Aorta (tissue), 5 donors: ENCODE measurements around the gene TEX2. TPM values are rescaled to one million over a fixed set of nuclear protein-coding genes. Genes with fewer than 3 reads are reported as not detected.

Experiments
- ATAC-seq: fragments of 200-7000 bp; cut with Tn5 transposase; one replicate; pipeline ENCODE4 v1.9.1; 2022; ENCODE audit warnings: moderate library complexity; ENCODE audit not compliant: low FRiP score
- DNase-seq, 2 donors: peaks; one replicate each; pipeline ENCODE4 v3.0.0-alpha.2; 2020
- H3K27ac ChIP-seq, 2 donors: one replicate each; pipeline ENCODE4 v1.5.1; 2013; ENCODE audit warnings: low read length in 2 of 2, mild to moderate bottlenecking in 2 of 2, moderate library complexity in 2 of 2, control low read depth in 1 of 2, inconsistent platforms in 1 of 2, low read depth in 1 of 2
- H3K27me3 ChIP-seq, 2 donors: one replicate each; pipeline ENCODE4 v1.6.1; 2013; ENCODE audit warnings: control low read depth in 1 of 2, low read length in 1 of 2, mild to moderate bottlenecking in 1 of 2, moderate library complexity in 1 of 2; ENCODE audit not compliant: insufficient read depth in 2 of 2, control insufficient read depth in 1 of 2
- H3K36me3 ChIP-seq, 2 donors: one replicate each; pipeline ENCODE4 v1.6.1; 2013; ENCODE audit warnings: control low read depth in 1 of 2, low read length in 1 of 2, mild to moderate bottlenecking in 1 of 2; ENCODE audit not compliant: insufficient read depth in 2 of 2, control insufficient read depth in 1 of 2
- H3K4me1 ChIP-seq, 2 donors: one replicate each; pipeline ENCODE4 v1.6.1; 2013; ENCODE audit warnings: low read length in 2 of 2, control low read depth in 1 of 2, mild to moderate bottlenecking in 1 of 2, moderate library complexity in 1 of 2; ENCODE audit not compliant: insufficient read depth in 2 of 2, control insufficient read depth in 1 of 2
- H3K4me3 ChIP-seq, 2 donors: one replicate each; pipeline ENCODE4 v1.5.1; 2013; ENCODE audit warnings: low read length in 2 of 2, control low read depth in 1 of 2, mild to moderate bottlenecking in 1 of 2
- H3K9me3 ChIP-seq: one replicate; pipeline ENCODE4 v1.6.1; 2013; ENCODE audit warnings: mild to moderate bottlenecking, low read length; ENCODE audit not compliant: control insufficient read depth
- WGBS, 2 donors: extraction: QIAGEN DNeasy Blood & Tissue Kit; methylation state at CpG; one replicate each; pipeline ENCODE4 v1.1.7; 2013; 5-methylcytosine and 5-hydroxymethylcytosine counted together
- intact Hi-C, 2 donors: fragments of 100-400 bp; cut with DNase I; formaldehyde crosslinking; loops; one replicate each; pipeline versions ENCODE4 v1.14.2 to v1.15.0; 2022
- polyA plus RNA-seq, 2 donors: library from polyadenylated mRNA; stranded (reverse); fragments of 200-250 nt; gene quantifications; one replicate each; pipeline ENCODE4 v1.2.3, GENCODE V29; 2013
- total RNA-seq, 2 donors: library from RNA; stranded (reverse); fragmentation: NEBNext Ultra II Directional; extraction: Animal tissue kit (Norgen Biotek cat#: 25700); gene quantifications; one replicate each; pipeline ENCODE4 v1.2.1, GENCODE V29; 2021
- donor health status: healthy with polysubstance abuse.
- donor health status: Bipolar disorder and iron deficiency.
- donor health status: DM: no; HTN: no; CAD: no.
- donor health status: DM: no; HTN: no; CAD: no.
- donor health status: DM: yes; HTN: yes; CAD: no.

TEX2 gene
- total and polyA plus RNA-seq, 4 donors, result 10.9 to 29.4 (median 24.2) TPM

- intact Hi-C loops, result no loop called here
- Histone ChIP-seq H3K27ac (no peak overlapping the region), H3K27me3 (no peaks in the 10 kb centered on the region), H3K9me3 (no peaks in the 10 kb centered on the region), H3K4me3 (no peak overlapping the region), H3K4me1 (peaks cover 0 to 6% of the 10 kb centered on the region in 2 donors), H3K36me3 (no peaks in the 10 kb centered on the region)
- ATAC-seq, result no peak
- 92 to 93% methylated on average over 7 of the region's 7 CpGs for WGBS, 2 donors
- DNase-seq, result no peak
Observed at GRCh38 chr17:64102627-64103390, 160.3 kb downstream of the TEX2 start.

GRCh38 chr17:64099543-64099942 is 163.5 kb downstream of the TEX2 start:
- intact Hi-C loops, result no loop called here
- no peaks in the 10 kb centered on the region for H3K9me3 ChIP-seq
- peaks cover 0 to 2% of the 10 kb centered on the region in 2 donors for H3K36me3 ChIP-seq
- H3K4me3 ChIP-seq, result no peak overlapping the region
- no peak for ATAC-seq
- no peak for DNase-seq
- no peaks in the 10 kb centered on the region for H3K4me1 ChIP-seq
- H3K27ac ChIP-seq, result no peak overlapping the region
- no peaks in the 10 kb centered on the region for H3K27me3 ChIP-seq
- 89 to 94% methylated on average over 6 of the region's 6 CpGs for WGBS, 2 donors

Other genes with a start within 250 kb of the TEX2 start
- gene ICAM2, start 242.6 kb downstream of the TEX2 start, total RNA-seq, result 10 to 100 TPM; 24.9 to 36.0 TPM
- gene ICAM2, start 242.6 kb downstream of the TEX2 start, polyA plus RNA-seq, result 1 to 10 TPM; 3.9 to 9.7 TPM
- gene ERN1, start 133.1 kb downstream of the TEX2 start, total RNA-seq, result 10 to 100 TPM; 17.8 to 31.0 TPM
- 1 to 10 TPM; 1.0 to 5.2 TPM for gene ERN1, start 133.1 kb downstream of the TEX2 start, polyA plus RNA-seq
- 100 to 1,000 TPM; 348 to 424 TPM for gene PECAM1, start 127.6 kb upstream of the TEX2 start, total RNA-seq
- 10 to 100 TPM in 1 of 2 donors, 1 to 10 TPM in 1; 9.1 to 11.8 TPM for gene PECAM1, start 127.6 kb upstream of the TEX2 start, polyA plus RNA-seq
- gene MILR1, start 185.9 kb upstream of the TEX2 start, total RNA-seq, result 10 to 100 TPM; 13.0 to 29.8 TPM
- 10 to 100 TPM; 12.0 TPM for gene MILR1, start 185.9 kb upstream of the TEX2 start, polyA plus RNA-seq
- gene POLG2, start 233.8 kb upstream of the TEX2 start, total RNA-seq, result 10 to 100 TPM; 12.8 to 20.6 TPM
- gene POLG2, start 233.8 kb upstream of the TEX2 start, polyA plus RNA-seq, result 10 to 100 TPM; 10.0 to 19.2 TPM
- 100 to 1,000 TPM; 901 to 936 TPM for gene DDX5, start 243.0 kb upstream of the TEX2 start, total RNA-seq
- 100 to 1,000 TPM; 213 to 952 TPM for gene DDX5, start 243.0 kb upstream of the TEX2 start, polyA plus RNA-seq
- gene CEP95, start 243.7 kb upstream of the TEX2 start, total RNA-seq, result 10 to 100 TPM; 39.7 to 49.8 TPM
- 10 to 100 TPM; 22.7 to 96.4 TPM for gene CEP95, start 243.7 kb upstream of the TEX2 start, polyA plus RNA-seq